GM15510 (cell line): ENCODE data around the gene IARS2.

Source experiments
- POLR2A ChIP-seq: IDR thresholded peaks from 3 replicates; pipeline ENCODE4 v1.6.1; 2011; ENCODE audit warnings: borderline replicate concordance; ENCODE audit not compliant: insufficient read length; ENCODE audit errors: extremely low read depth

The IARS2 gene

GRCh38 chr1:220137019-220137786, 43.3 kb downstream of the IARS2 start:
- TF ChIP-seq POLR2A: no peak

GRCh38 chr1:220139966-220140365, 46.0 kb downstream of the IARS2 start:
- TF ChIP-seq POLR2A: no peak

GRCh38 chr1:220144051-220144450, 50.1 kb downstream of the IARS2 start:
- TF ChIP-seq POLR2A: no peak

DNA sequence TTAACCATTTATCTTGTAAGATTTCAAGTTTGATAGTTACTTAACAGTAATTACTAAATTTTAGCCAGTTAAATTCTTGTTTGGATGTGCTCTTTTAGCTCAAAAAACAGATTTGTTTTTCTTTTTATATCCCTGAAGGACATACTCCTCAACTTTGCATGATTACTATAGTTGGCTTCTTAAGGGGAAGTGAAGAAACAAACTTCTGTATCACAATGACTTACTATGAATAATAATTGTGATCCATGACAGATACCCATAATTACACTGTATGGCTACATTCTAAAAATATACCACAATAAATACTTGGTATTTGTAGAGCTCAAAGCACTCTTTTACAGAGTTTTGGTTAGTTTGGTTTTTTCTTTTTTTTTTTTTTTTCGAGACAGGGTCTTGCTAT, 55.8 kb downstream of the IARS2 start:
- no peak for TF ChIP-seq POLR2A

- no peak for TF ChIP-seq POLR2A
These were observed 57.5 kb downstream of the IARS2 start for GRCh38 chr1:220151454-220151853.

DNA sequence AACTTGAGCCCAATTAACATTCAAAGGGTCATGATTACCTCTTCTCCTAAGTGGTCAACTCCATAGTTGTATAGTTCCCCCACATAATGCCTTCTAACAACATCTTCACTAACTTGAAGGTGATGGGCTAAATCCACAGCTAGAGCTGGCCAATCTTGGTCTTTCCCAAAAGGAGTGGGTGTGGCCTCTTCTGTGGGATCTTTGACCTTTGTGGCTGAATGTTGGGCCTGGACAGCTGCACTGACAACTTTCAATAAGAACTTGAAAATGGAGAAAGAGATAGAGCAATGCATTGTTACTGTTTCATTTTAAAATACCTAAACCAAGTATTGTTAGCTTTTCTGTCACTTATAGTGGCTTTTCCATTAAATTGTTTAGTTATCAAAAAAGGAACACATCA, 59.2 kb downstream of the IARS2 start:
- TF ChIP-seq POLR2A: no peak

GRCh38 chr1:220156620-220157146, 62.8 kb downstream of the IARS2 start:
- TF ChIP-seq POLR2A: no peak

- TF ChIP-seq POLR2A: no peak
These were observed 63.8 kb downstream of the IARS2 start for GRCh38 chr1:220157738-220158137.

- no peak for TF ChIP-seq POLR2A
These were observed 65.1 kb downstream of the IARS2 start for GRCh38 chr1:220159041-220159440.

DNA sequence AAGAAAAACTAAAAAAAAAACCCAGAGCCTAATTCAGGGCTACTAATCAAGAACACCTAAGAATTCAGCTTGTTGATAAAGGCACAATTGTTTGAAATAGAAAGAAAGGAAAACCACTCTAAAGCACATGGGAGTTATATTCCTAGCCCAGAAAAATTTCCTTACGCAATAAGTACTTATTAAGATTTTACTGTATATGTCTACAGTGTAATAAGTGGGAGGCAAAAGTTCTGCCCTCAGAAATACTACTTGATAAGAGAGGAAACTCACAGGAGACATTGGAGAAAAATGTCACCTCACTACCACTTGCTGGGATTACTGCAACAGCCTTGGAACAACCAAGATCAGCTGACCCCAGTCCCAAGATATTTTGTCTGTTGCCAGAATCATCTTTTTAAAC, 66.1 kb downstream of the IARS2 start:
- TF ChIP-seq POLR2A: no peak

DNA sequence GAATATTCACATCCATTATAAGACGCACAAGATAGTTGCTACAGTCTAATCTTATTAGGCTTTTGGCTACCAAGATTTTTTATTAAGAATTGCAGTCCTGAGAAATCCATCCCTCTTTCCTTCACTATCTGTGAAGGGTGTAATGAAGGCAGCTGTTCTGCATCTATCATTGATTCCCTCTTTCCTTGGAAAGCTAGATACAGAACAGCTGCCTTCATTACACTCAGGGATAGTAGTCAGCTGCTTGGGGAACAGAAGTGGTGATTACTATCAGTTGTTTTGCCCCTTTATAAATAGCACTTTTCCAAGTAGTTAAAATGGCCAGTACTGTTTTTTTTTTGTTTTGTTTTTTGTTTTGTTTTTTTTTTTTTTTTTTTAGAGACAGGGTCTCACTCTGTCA, 70.2 kb downstream of the IARS2 start:
- TF ChIP-seq POLR2A: no peak

- TF ChIP-seq POLR2A: no peak
These were observed 70.6 kb downstream of the IARS2 start for GRCh38 chr1:220164517-220164916.

GRCh38 chr1:220166853-220167252, 72.9 kb downstream of the IARS2 start:
- TF ChIP-seq POLR2A: no peak

DNA sequence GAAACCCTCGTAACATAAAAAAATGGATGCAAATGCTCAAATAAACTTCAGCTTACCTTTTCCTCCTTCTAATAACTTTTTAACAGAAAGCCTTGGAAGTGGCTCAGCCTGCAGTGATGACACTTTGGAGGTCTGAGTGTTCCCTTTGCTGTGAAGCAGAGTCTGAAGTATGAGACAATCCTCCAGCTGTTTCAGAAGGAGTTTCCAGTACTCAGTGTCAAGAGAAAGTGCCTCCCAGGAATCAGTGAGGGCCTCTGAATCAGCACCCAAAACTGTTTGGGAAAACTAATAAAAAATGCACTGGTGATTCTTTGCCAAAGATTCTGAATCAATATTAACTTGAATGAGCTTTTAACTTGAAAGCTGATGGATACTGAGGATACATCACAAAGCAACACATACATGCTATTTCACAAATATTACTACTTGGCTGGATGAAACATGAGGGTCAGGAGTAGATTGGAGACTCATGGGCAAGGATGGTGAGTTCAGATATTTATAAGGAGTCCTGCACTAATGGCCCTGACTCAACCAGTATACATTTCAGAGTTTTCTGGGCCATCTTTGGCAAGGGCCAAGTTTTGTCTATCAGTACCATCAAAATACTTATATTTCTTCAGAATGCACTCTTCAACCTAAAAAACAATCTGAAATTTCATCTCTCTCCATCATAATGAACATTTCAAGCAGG, 77.0 kb downstream of the IARS2 start:
- no peak for TF ChIP-seq POLR2A

GRCh38 chr1:220176540-220176939, 82.6 kb downstream of the IARS2 start:
- no peak for TF ChIP-seq POLR2A

DNA sequence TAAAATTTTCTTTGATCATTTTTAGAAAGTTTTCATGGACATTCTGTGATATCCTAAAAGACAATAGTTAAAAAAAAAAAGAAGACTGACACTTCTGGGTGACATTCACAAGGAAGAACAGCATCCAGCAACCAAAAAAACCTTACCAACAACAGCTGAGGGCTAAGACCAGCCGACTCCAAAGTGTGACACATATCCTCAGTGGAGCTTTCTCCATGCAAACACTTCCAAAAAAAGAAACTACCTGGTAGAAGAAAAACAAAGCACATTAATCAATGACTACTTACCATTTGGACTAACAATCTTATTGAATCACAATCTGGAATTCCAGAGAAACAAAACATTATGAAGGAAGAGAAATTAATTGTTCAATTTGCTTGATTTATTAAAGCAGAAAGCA, 88.2 kb downstream of the IARS2 start:
- TF ChIP-seq POLR2A: no peak
